H1 (cell line): Measurements from ENCODE around the gene ATR. TPM values are rescaled to one million over a fixed set of nuclear protein-coding genes. Genes with fewer than 3 reads are reported as not detected.

ENCODE experiments used
- CTCF ChIA-PET: fragments of 300-600 bp; sonication (Branson Sonifier 250); formaldehyde crosslinking; loops from one replicate; lab custom pipeline; 2021; ENCODE audit not compliant: partially characterized antibody; lab: Charles Lee
- POLR2A ChIA-PET: fragments of 300-600 bp; sonication (Branson Sonifier 250); formaldehyde crosslinking; loops from one replicate; lab custom pipeline; 2021; ENCODE audit warnings: inconsistent platforms; ENCODE audit not compliant: partially characterized antibody; lab: Charles Lee
- DNase-seq, 2 experiments: peaks; one replicate each; pipeline versions ENCODE4 v3.0.0 to v3.0.0-alpha.2; 2010 to 2022; ENCODE audit warnings: low spot score in 2 of 2, low read depth in 1 of 2, mixed read lengths in 1 of 2
- FAIRE-seq: peaks from 2 replicates; lab custom pipeline; 2011; peaks lifted over from hg19 to GRCh38; lab: Jason Lieb, UNC
- H2AFZ ChIP-seq: 2 replicates; pipeline ENCODE4 v1.8.1; 2012; ENCODE audit warnings: low read length, inconsistent platforms
- H2AK5ac ChIP-seq: 2 replicates; pipeline ENCODE4 v1.6.1; 2013; ENCODE audit warnings: low read depth, low read length
- H2BK120ac ChIP-seq: replicated peaks from 2 replicates; pipeline ENCODE3; 2013; ENCODE audit warnings: low read depth, low read length, inconsistent platforms
- H2BK12ac ChIP-seq: 2 replicates; pipeline ENCODE4 v1.6.1; 2013; ENCODE audit warnings: low read depth, low read length
- H2BK15ac ChIP-seq: 2 replicates; pipeline ENCODE4 v1.6.1; 2013; ENCODE audit warnings: low read length
- H2BK20ac ChIP-seq: 2 replicates; pipeline ENCODE4 v1.6.1; 2013; ENCODE audit warnings: low read length
- H2BK5ac ChIP-seq: 2 replicates; pipeline ENCODE4 v1.6.1; 2013; ENCODE audit warnings: low read depth, low read length
- H3K14ac ChIP-seq: 2 replicates; pipeline ENCODE4 v1.6.1; 2013; ENCODE audit warnings: inconsistent platforms; ENCODE audit not compliant: insufficient read length
- H3K18ac ChIP-seq: 2 replicates; pipeline ENCODE4 v1.6.1; 2013; ENCODE audit warnings: low read length; ENCODE audit errors: extremely low read depth
- H3K23ac ChIP-seq: 2 replicates; pipeline ENCODE4 v1.6.1; 2013; ENCODE audit warnings: inconsistent platforms; ENCODE audit not compliant: insufficient read length
- H3K23me2 ChIP-seq: 2 replicates; pipeline ENCODE4 v1.6.1; 2013; ENCODE audit warnings: low read depth, low read length
- H3K27ac ChIP-seq: 2 replicates; pipeline ENCODE4 v1.6.1; 2011; ENCODE audit warnings: low read depth, low read length, inconsistent platforms
- H3K27me3 ChIP-seq, 4 experiments: replicated peaks in 1 of 4; 1 replicate in 1 of 4; 2 replicates in 3 of 4; pipeline versions ENCODE4 v1.6.1 to v1.8.1; 2011 to 2013; ENCODE audit warnings: low read length in 3 of 4, mild to moderate bottlenecking in 3 of 4, inconsistent platforms in 2 of 4, mixed read lengths in 2 of 4, moderate library complexity in 1 of 4; ENCODE audit not compliant: control insufficient read depth in 3 of 4, insufficient read depth in 3 of 4; ENCODE audit errors: extremely low read depth in 1 of 4
- H3K36me3 ChIP-seq, 4 experiments: 2 replicates each; pipeline versions ENCODE4 v1.6.1 to v1.8.1; 2011 to 2013; ENCODE audit warnings: mild to moderate bottlenecking in 4 of 4, low read length in 3 of 4, moderate library complexity in 2 of 4, control low read depth in 1 of 4, inconsistent platforms in 1 of 4; ENCODE audit not compliant: insufficient read depth in 4 of 4, control insufficient read depth in 2 of 4
- H3K4ac ChIP-seq: replicated peaks from 2 replicates; pipeline ENCODE3; 2013; ENCODE audit warnings: low read length, low read depth, mixed read lengths, inconsistent platforms; ENCODE audit not compliant: insufficient read length
- H3K4me1 ChIP-seq, 4 experiments: replicated peaks in 1 of 4; 1 replicate in 1 of 4; 2 replicates in 3 of 4; pipeline versions ENCODE4 v1.6.1 to v1.8.1; 2011 to 2013; ENCODE audit warnings: low read length in 3 of 4, inconsistent platforms in 2 of 4, mixed read lengths in 1 of 4; ENCODE audit not compliant: insufficient read depth in 4 of 4, control insufficient read depth in 3 of 4
- H3K4me2 ChIP-seq, 2 experiments: 2 replicates each; pipeline versions ENCODE4 v1.6.1 to v1.8.1; 2011 to 2013; ENCODE audit warnings: low read depth in 2 of 2, low read length in 2 of 2, control low read depth in 1 of 2, inconsistent platforms in 1 of 2, mild to moderate bottlenecking in 1 of 2; ENCODE audit not compliant: insufficient read depth in 1 of 2
- H3K4me3 ChIP-seq, 4 experiments: fragments of 200-600, 300-600 bp in 1 of 4; sonication (generic), shearing (Covaris generic), sonication (Bioruptor Twin) in 1 of 4; 2 replicates each; pipeline versions ENCODE4 v1.5.1 to v1.8.1; 2011 to 2016; ENCODE audit warnings: low read length in 4 of 4, low read depth in 3 of 4, control low read depth in 2 of 4, inconsistent platforms in 2 of 4, mild to moderate bottlenecking in 2 of 4, mixed read lengths in 1 of 4, moderate library complexity in 1 of 4; ENCODE audit not compliant: insufficient read depth in 2 of 4; ENCODE audit errors: extremely low read depth in 1 of 4
- H3K56ac ChIP-seq: replicated peaks from 2 replicates; pipeline ENCODE3; 2013; ENCODE audit warnings: low read depth, mild to moderate bottlenecking, mixed read lengths, low read length, inconsistent platforms; ENCODE audit not compliant: insufficient read length
- H3K79me1 ChIP-seq: 2 replicates; pipeline ENCODE4 v1.6.1; 2013; ENCODE audit warnings: low read depth, low read length, control low read depth
- H3K79me2 ChIP-seq, 2 experiments: 2 replicates each; pipeline versions ENCODE4 v1.6.1 to v1.8.1; 2012 to 2013; ENCODE audit warnings: low read length in 2 of 2, mild to moderate bottlenecking in 2 of 2, inconsistent platforms in 1 of 2; ENCODE audit not compliant: insufficient read depth in 2 of 2, control insufficient read depth in 1 of 2
- H3K9ac ChIP-seq, 4 experiments: replicated peaks in 1 of 4; 1 replicate in 1 of 4; 2 replicates in 3 of 4; pipeline versions ENCODE4 v1.6.1 to v1.8.1; 2011 to 2013; ENCODE audit warnings: low read depth in 3 of 4, low read length in 3 of 4, control low read depth in 2 of 4, mild to moderate bottlenecking in 2 of 4, moderate library complexity in 2 of 4, inconsistent platforms in 1 of 4; ENCODE audit errors: extremely low read depth in 1 of 4
- H3K9me3 ChIP-seq, 2 experiments: 2 replicates each; pipeline versions ENCODE4 v1.6.1 to v1.8.1; 2012 to 2013; ENCODE audit warnings: mild to moderate bottlenecking in 2 of 2, moderate library complexity in 2 of 2, control low read depth in 1 of 2, inconsistent platforms in 1 of 2, low read depth in 1 of 2, low read length in 1 of 2, mixed read lengths in 1 of 2; ENCODE audit not compliant: insufficient read depth in 2 of 2
- H4K20me1 ChIP-seq, 2 experiments: replicated peaks in 1 of 2; 2 replicates each; pipeline versions ENCODE3 to v1.8.1; 2011 to 2013; ENCODE audit warnings: inconsistent platforms in 2 of 2, low read length in 2 of 2, mild to moderate bottlenecking in 1 of 2; ENCODE audit not compliant: insufficient read depth in 2 of 2, control insufficient read depth in 1 of 2
- H4K5ac ChIP-seq: 2 replicates; pipeline ENCODE4 v1.6.1; 2013; ENCODE audit warnings: low read length, low read depth, mixed read lengths, inconsistent platforms; ENCODE audit not compliant: insufficient read length
- H4K8ac ChIP-seq: 2 replicates; pipeline ENCODE4 v1.8.0; 2013; ENCODE audit warnings: mild to moderate bottlenecking, moderate library complexity, low read length, inconsistent platforms; ENCODE audit not compliant: insufficient read depth; ENCODE audit errors: extremely low read depth
- H4K91ac ChIP-seq: replicated peaks from 2 replicates; pipeline ENCODE3; 2013; ENCODE audit warnings: low read length, mixed read lengths, inconsistent platforms; ENCODE audit not compliant: insufficient read length
- CTCF ChIP-seq, 3 experiments: IDR thresholded peaks; 1 replicate in 2 of 3; 2 replicates in 1 of 3; pipeline versions ENCODE4 v1.5.1 to v1.6.1; 2011; ENCODE audit warnings: low read length in 3 of 3, mild to moderate bottlenecking in 3 of 3, inconsistent platforms in 2 of 3, low read depth in 1 of 3, moderate library complexity in 1 of 3; ENCODE audit not compliant: insufficient read depth in 1 of 3; ENCODE audit errors: control extremely low read depth in 1 of 3
- PHF8 ChIP-seq: fragments of 200-600 bp; sonication (generic); conservative IDR thresholded peaks from 2 replicates; pipeline ENCODE4 v1.7.1; 2012; ENCODE audit warnings: low read depth, mild to moderate bottlenecking, inconsistent platforms, low read length, moderate library complexity
- RAD21 ChIP-seq, 2 experiments: IDR thresholded peaks in 1 of 2; conservative IDR thresholded peaks in 1 of 2; 2 replicates each; pipeline ENCODE4 v1.6.1; 2011; ENCODE audit warnings: low read depth in 2 of 2, low read length in 2 of 2, improper control_type of control experiment in 1 of 2, inconsistent platforms in 1 of 2, mild to moderate bottlenecking in 1 of 2, moderate library complexity in 1 of 2
- SAP30 ChIP-seq: fragments of 300-600 bp; sonication (generic); IDR thresholded peaks from 2 replicates; pipeline ENCODE4 v1.7.1; 2012; ENCODE audit warnings: low read length, moderate library complexity, mild to moderate bottlenecking, inconsistent platforms; ENCODE audit not compliant: insufficient read depth, insufficient replicate concordance
- TEAD4 ChIP-seq: IDR thresholded peaks from 2 replicates; pipeline ENCODE4 v1.6.1; 2012; ENCODE audit warnings: low read depth, low read length, inconsistent platforms, mixed read lengths
- WGBS, 2 experiments: shearing (Covaris generic) in 1 of 2; methylation state at CpG; one replicate each; pipeline versions ENCODE4 v1.1.6 to v1.1.7; 2013 to 2015; ENCODE audit warnings: low lambda C conversion rate in 2 of 2, mixed read lengths in 2 of 2, inconsistent platforms in 1 of 2, low coverage in 1 of 2, missing lambda C conversion rate in 1 of 2; ENCODE audit not compliant: insufficient replicate concordance in 2 of 2, insufficient coverage in 1 of 2, insufficient read length in 1 of 2; ENCODE audit errors: extremely low coverage in 1 of 2, missing lambda C conversion rate in 1 of 2; 5-methylcytosine and 5-hydroxymethylcytosine counted together
- polyA plus RNA-seq, 7 experiments: library from polyadenylated mRNA; depleted of rRNA in 3 of 7; stranded (reverse) in 5 of 7; unstranded in 2 of 7; fragments of >200 nt in 5 of 7; fragments of 200-250 nt in 2 of 7; gene quantifications; 1 replicate in 5 of 7; 2 replicates in 1 of 7; 4 replicates in 1 of 7; pipeline versions ENCODE4 v1.2.1 to v1.2.3, GENCODE V29; 2011 to 2013; ENCODE audit warnings: missing spikeins in 2 of 7, mixed read lengths in 2 of 7
- total RNA-seq: library from RNA; stranded (reverse); fragmentation: NEBNext Ultra II Directional; extraction: Animal tissue kit (Norgen Biotek cat#: 25700); gene quantifications from 2 replicates; pipeline ENCODE4 v1.2.1, GENCODE V29; 2021

Gene ATR
- total and polyA plus RNA-seq, 2 of the 8 experiments (the other 6 are each of a cell fraction or from before 2014, with no cell fraction given) = 8.4 to 23.2 TPM

- Histone ChIP-seq H3K56ac (no peak overlapping the region), H2BK20ac (no peak overlapping the region), H2AK5ac (no peak overlapping the region), H3K4ac (no peak overlapping the region), H3K4me2 (no peak overlapping the region), H3K9me3 (no peaks in the 10 kb centered on the region), H3K79me1 (no peaks in the 10 kb centered on the region), H3K27ac (no peak overlapping the region), H3K4me3 (no peak overlapping the region), H3K36me3 (no peaks in the 10 kb centered on the region), H2AFZ (no peak overlapping the region), H3K23ac (no peak overlapping the region), H3K18ac (no peak overlapping the region), H4K5ac (no peak overlapping the region), H2BK15ac (no peak overlapping the region), H3K4me1 (no peaks in the 10 kb centered on the region), H2BK120ac (no peak overlapping the region), H4K8ac (no peak overlapping the region), H2BK12ac (no peak overlapping the region), H4K20me1 (no peaks in the 10 kb centered on the region), H4K91ac (no peak overlapping the region), H3K79me2 (no peaks in the 10 kb centered on the region), H3K9ac (no peak overlapping the region), H3K27me3 (no peaks in the 10 kb centered on the region), H3K14ac (no peak overlapping the region), H2BK5ac (no peak overlapping the region), H3K23me2 (no peaks in the 10 kb centered on the region; the same call in 1 of the 2 replicates)
- ChIA-PET POLR2A (interaction anchor here (1.1 kb wide), 1 partner anchor 8 kb away, joined by 4 read pairs; the partner anchor contains the start of gene ATR), CTCF (interaction anchor here (0.6 to 1.9 kb wide), 15 partner anchors 8 to 495 kb away, joined by 3 to 12 read pairs (median 4); partner anchors contain the start of gene ATR)
- no peak for DNase-seq
- FAIRE-seq = peak; percentile 99
- TF ChIP-seq SAP30 = no peak
- TF ChIP-seq TEAD4 = peak; percentile 78
- TF ChIP-seq PHF8 = no peak
- TF ChIP-seq CTCF (IDR thresholded peaks at IDR 0.05; ENCODE audit: control extremely low read depth in 1 of 3, insufficient read depth in 1 of 3, low read depth in 1 of 3, low read length in 3 of 3) = peak in 2 of 3 experiments; percentile 71 to 72; a peak in 3 of 4 replicates
- peak; percentile 86 to 92 for TF ChIP-seq RAD21 (IDR thresholded peaks at IDR 0.05 in 1 of 2, conservative IDR thresholded peaks at IDR 0.05 in 1 of 2; ENCODE audit: low read depth in 2 of 2, low read length in 2 of 2)
- 59% methylated on average over 2 of the region's 2 CpGs; no CpG with 5 or more reads in 1 of the 2 experiments for WGBS, 2 experiments
These were observed 8.4 kb upstream of the ATR start for GRCh38 chr3:142586803-142587406.
